GM06990 (cell line): ENCODE data around the gene DBP.
A peak's percentile ranks its signal among the peaks of the same experiment; 100 is the strongest.

Source experiments
- DNase-seq: peaks from one replicate; pipeline ENCODE4 v3.0.0-alpha.2; 2011; ENCODE audit not compliant: insufficient read length; ENCODE audit errors: extremely low read depth
- H3K27me3 ChIP-seq: replicated peaks from 2 replicates; pipeline ENCODE4 v1.6.0; 2011; ENCODE audit warnings: low read length; ENCODE audit not compliant: control insufficient read depth, insufficient read depth
- H3K36me3 ChIP-seq: 2 replicates; pipeline ENCODE4 v1.5.1; 2011; ENCODE audit warnings: low read length; ENCODE audit not compliant: control insufficient read depth, insufficient read depth
- H3K4me3 ChIP-seq: replicated peaks from 2 replicates; pipeline ENCODE4 v1.5.1; 2011; ENCODE audit warnings: low read depth, mild to moderate bottlenecking, control low read depth, low read length
- CTCF ChIP-seq: IDR thresholded peaks from 2 replicates; pipeline ENCODE4 v1.5.1; 2011; ENCODE audit warnings: low read length, control low read depth, mild to moderate bottlenecking, inconsistent platforms; ENCODE audit not compliant: insufficient read depth, poor library complexity, severe bottlenecking

Gene DBP

GRCh38 chr19:48595171-48595570 is 42.0 kb downstream of the DBP start:
- no peak for TF ChIP-seq CTCF
- DNase-seq: no peak
- Histone ChIP-seq H3K27me3 (no peaks in the 10 kb centered on the region), H3K4me3 (no peak overlapping the region), H3K36me3 (no peaks in the 10 kb centered on the region)

- TF ChIP-seq CTCF: no peak
- H3K27me3 ChIP-seq: no peaks in the 10 kb centered on the region; the same call in 1 of the 2 replicates
- DNase-seq: no peak
- H3K4me3 ChIP-seq: no peak overlapping the region
- H3K36me3 ChIP-seq: no peaks in the 10 kb centered on the region
These were observed 46.2 kb downstream of the DBP start for GRCh38 chr19:48591021-48591420.

GRCh38 chr19:48588670-48589401 is 48.3 kb downstream of the DBP start:
- no peaks in the 10 kb centered on the region for H3K36me3 ChIP-seq
- peak overlapping the region; percentile 6; the same call in 1 of the 2 replicates for H3K4me3 ChIP-seq
- DNase-seq: peak; percentile 78
- H3K27me3 ChIP-seq: no peaks in the 10 kb centered on the region; the same call in 1 of the 2 replicates
- TF ChIP-seq CTCF: peak; percentile 99

GRCh38 chr19:48587387-48587786 is 49.8 kb downstream of the DBP start:
- no peak for DNase-seq
- H3K4me3 ChIP-seq: no peak overlapping the region
- H3K36me3 ChIP-seq: no peaks in the 10 kb centered on the region
- TF ChIP-seq CTCF: no peak
- H3K27me3 ChIP-seq: no peaks in the 10 kb centered on the region; the same call in 1 of the 2 replicates

- no peak overlapping the region for H3K4me3 ChIP-seq
- no peak for TF ChIP-seq CTCF
- H3K36me3 ChIP-seq: no peaks in the 10 kb centered on the region
- H3K27me3 ChIP-seq: no peaks in the 10 kb centered on the region
- DNase-seq: no peak
These were observed 55.0 kb downstream of the DBP start for GRCh38 chr19:48582168-48582567.
